Heart left ventricle (tissue), 16 donors: ENCODE results near the gene FXYD7. TPM values are rescaled to one million over a fixed set of nuclear protein-coding genes. Genes with fewer than 3 reads are reported as not detected.
A peak's percentile ranks its signal among the peaks of the same experiment; 100 is the strongest.

ENCODE experiments used
- ATAC-seq, 4 donors: fragments of 200-7000 bp; cut with Tn5 transposase; one replicate each; pipeline ENCODE4 v1.9.1; 2020 to 2022; ENCODE audit warnings: moderate library complexity in 4 of 4, mild to moderate bottlenecking in 3 of 4, moderate number of reproducible peaks in 1 of 4
- DNase-seq, 5 donors: peaks; one replicate each; pipeline ENCODE4 v3.0.0-alpha.2; 2020
- H3K27ac ChIP-seq, 12 donors: fragments of 200-600 bp; sonication (generic) in 4 of 12; one replicate each; pipeline versions ENCODE4 v1.5.0 to v1.8.0; 2016 to 2022; ENCODE audit warnings: mild to moderate bottlenecking in 2 of 12
- H3K27me3 ChIP-seq, 9 donors: fragments of 200-600 bp; sonication (generic) in 2 of 9; one replicate each; pipeline versions ENCODE4 v1.5.1 to v1.8.0; 2016 to 2022; ENCODE audit warnings: mild to moderate bottlenecking in 3 of 9
- H3K36me3 ChIP-seq, 9 donors: fragments of 200-600 bp; sonication (generic) in 2 of 9; one replicate each; pipeline versions ENCODE4 v1.5.0 to v1.8.0; 2018 to 2022; ENCODE audit warnings: mild to moderate bottlenecking in 2 of 9
- H3K4me1 ChIP-seq, 12 donors: fragments of 200-600 bp; sonication (generic) in 4 of 12; one replicate each; pipeline versions ENCODE4 v1.5.0 to v1.8.0; 2016 to 2022; ENCODE audit warnings: mild to moderate bottlenecking in 3 of 12
- H3K4me3 ChIP-seq, 12 donors: fragments of 200-600 bp; sonication (generic) in 4 of 12; one replicate each; pipeline versions ENCODE4 v1.5.0 to v1.8.0; 2017 to 2022; ENCODE audit warnings: mild to moderate bottlenecking in 9 of 12, moderate library complexity in 4 of 12
- H3K9me3 ChIP-seq, 12 donors: fragments of 200-600 bp; sonication (generic) in 4 of 12; one replicate each; pipeline versions ENCODE4 v1.5.0 to v1.8.0; 2016 to 2022; ENCODE audit warnings: mild to moderate bottlenecking in 1 of 12
- POLR2A ChIP-seq, 2 donors: fragments of 450-650 bp; IDR thresholded peaks; one replicate each; pipeline ENCODE4 v1.6.1; 2017; ENCODE audit warnings: antibody characterized with exemption in 2 of 2, mild to moderate bottlenecking in 2 of 2, moderate library complexity in 2 of 2
- WGBS, 4 donors: extraction: QIAGEN DNeasy Blood & Tissue Kit in 2 of 4; methylation state at CpG; one replicate each; pipeline versions ENCODE4 v1.1.5 to v1.1.7; 2013 to 2018; 5-methylcytosine and 5-hydroxymethylcytosine counted together
- intact Hi-C, 10 donors: fragments of 100-400 bp; cut with DNase I; formaldehyde crosslinking; loops; one replicate each; pipeline versions ENCODE4 v1.11.1 to v1.14.2; 2022
- polyA plus RNA-seq, 2 donors: library from polyadenylated mRNA; stranded (reverse); fragments of 200-250 nt; gene quantifications; one replicate each; pipeline ENCODE4 v1.2.3, GENCODE V29; 2013
- total RNA-seq, 9 donors: library from RNA; depleted of rRNA in 2 of 9; stranded (reverse); fragments of >200 nt in 2 of 9; fragmentation: NEBNext Ultra II Directional in 3 of 9; extraction: Animal tissue kit (Norgen Biotek cat#: 25700) in 3 of 9; gene quantifications; one replicate each; pipeline versions ENCODE4 v1.1.0 to v1.2.4, GENCODE V29; 2016 to 2023
- TF ChIP-seq, protein P1 (sequence below), 12 donors: fragments of 200-600 bp; sonication (generic) in 4 of 12; IDR thresholded peaks; one replicate each; pipeline versions ENCODE4 v1.5.0 to v1.8.0; 2018 to 2022; ENCODE audit warnings: antibody characterized with exemption in 12 of 12, mild to moderate bottlenecking in 5 of 12
- donor health status: ischemic (EF 13 %, LVEDD 7.1; RV severe dilation, severe dysfunction).
- donor health status: healthy with polysubstance abuse.
- donor health status: DM: no; HTN: yes; CAD: no.
- donor health status: DM: no; HTN: no; CAD: no.
- donor health status: ischemic (EF 25% LVEDD 6.9; RV normal size, moderate dysfunction).
- donor health status: ischemic (EF 25% LVEDD 5.7; RV mildly dilated, moderate dysfunction).
- donor health status: healthy.
- donor health status: DM: yes; HTN: yes; CAD: no.
- donor health status: ischemic (EF 35%, LVEDD 5.7; RV mildly dilated, moderate dysfunction).
- donor health status: nonischemic (EF 11% LVEDD 7.7; RV severe dilation, severe dysfunction).
- donor health status: DM: yes; HTN: yes; CAD: no.
- donor health status: PGD.
- donor health status: ischemic (EF 29% LVEDD 5.4; RV normal size, mild dysfunction).
- donor health status: nonischemic (EF 23%, LVEDD 6.1; RV moderate dilation, normal function).

The FXYD7 gene
- total and polyA plus RNA-seq, 11 donors: 0.21 to 0.52 (median 0.28) TPM; not detected in 8

DNA sequence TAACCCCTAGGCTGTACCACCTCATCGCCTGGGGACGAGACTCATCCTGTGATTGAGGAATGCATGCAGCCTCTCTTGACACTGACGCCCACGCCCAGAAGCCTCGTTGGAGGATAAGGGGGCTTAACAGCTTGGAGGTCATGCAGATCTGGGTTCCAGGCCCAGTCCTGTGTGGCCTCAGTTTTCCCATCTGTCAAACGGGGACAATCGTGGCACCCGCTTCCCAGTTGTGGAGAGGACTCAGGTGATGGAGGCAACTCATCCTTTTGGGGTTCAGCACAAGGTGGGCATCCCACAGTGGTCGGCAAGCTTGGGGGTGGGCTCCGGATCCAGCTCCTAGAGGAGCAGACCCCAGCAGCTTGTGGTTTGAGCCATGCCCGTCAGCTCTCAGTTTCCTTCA, 6.8 kb upstream of the FXYD7 start:
- Histone ChIP-seq H3K27me3 (peaks cover 0 to 8% (median 0%) of the 10 kb centered on the region in 9 donors), H3K27ac (peak overlapping the region in 1 of 12 donors; percentile 51), H3K36me3 (no peaks in the 10 kb centered on the region), H3K4me3 (no peak overlapping the region), H3K4me1 (peaks cover 0 to 55% (median 27%) of the 10 kb centered on the region in 12 donors), H3K9me3 (no peaks in the 10 kb centered on the region)
- WGBS, 4 donors: 76 to 80% (median 79%) methylated on average over 5 to 11 of the region's 11 CpGs
- intact Hi-C loops: loop anchor here in 9 of 10 donors (2.0 to 10.0 kb wide), 6 partner anchors 21 to 164 kb away; partner anchors contain the start of genes FXYD3 (in 1 of the 9) and HPN (in 1 of the 9)
- TF ChIP-seq, protein P1, sequence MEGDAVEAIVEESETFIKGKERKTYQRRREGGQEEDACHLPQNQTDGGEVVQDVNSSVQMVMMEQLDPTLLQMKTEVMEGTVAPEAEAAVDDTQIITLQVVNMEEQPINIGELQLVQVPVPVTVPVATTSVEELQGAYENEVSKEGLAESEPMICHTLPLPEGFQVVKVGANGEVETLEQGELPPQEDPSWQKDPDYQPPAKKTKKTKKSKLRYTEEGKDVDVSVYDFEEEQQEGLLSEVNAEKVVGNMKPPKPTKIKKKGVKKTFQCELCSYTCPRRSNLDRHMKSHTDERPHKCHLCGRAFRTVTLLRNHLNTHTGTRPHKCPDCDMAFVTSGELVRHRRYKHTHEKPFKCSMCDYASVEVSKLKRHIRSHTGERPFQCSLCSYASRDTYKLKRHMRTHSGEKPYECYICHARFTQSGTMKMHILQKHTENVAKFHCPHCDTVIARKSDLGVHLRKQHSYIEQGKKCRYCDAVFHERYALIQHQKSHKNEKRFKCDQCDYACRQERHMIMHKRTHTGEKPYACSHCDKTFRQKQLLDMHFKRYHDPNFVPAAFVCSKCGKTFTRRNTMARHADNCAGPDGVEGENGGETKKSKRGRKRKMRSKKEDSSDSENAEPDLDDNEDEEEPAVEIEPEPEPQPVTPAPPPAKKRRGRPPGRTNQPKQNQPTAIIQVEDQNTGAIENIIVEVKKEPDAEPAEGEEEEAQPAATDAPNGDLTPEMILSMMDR (IDR thresholded peaks at IDR 0.05): no peak
- no peak for TF ChIP-seq POLR2A (IDR thresholded peaks at IDR 0.05)
- no peak for DNase-seq
- ATAC-seq: no peak

DNA sequence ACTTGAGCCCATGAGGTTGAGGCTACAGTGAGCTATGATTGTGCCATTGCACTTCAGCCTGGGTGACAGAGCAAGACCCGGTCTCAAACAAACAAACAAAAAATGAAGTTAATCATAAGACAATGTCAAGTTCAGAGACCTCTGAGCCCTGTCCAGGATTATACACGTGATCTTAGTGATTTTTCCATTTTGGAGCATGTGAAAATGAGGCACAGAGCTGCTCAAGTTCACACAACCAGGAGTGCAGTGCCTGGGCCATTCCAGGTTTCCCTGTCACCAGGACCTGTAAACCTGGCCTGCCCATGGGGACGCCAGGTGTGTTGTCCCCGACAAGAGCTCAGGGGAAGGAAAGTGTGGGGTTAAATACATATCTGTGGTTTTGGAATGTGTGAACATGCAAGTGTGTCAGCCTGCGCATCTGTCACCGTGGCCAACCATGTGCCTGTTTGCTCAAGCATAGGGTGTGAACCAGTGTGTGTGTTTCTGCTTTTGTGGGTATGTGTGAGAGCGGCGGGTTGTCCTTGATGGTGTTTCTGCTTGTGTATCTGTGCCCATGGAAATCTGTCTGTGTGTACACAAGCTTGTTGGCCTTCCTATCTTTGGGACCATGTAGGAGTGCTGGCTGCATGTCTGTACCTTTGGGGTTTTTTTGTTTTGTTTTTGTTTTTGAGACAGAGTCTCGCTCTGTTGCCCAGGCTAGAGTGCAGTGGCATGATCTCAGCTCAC, 5.9 kb upstream of the FXYD7 start:
- Histone ChIP-seq H3K9me3 (no peaks in the 10 kb centered on the region), H3K27me3 (peaks cover 0 to 8% (median 0%) of the 10 kb centered on the region in 9 donors), H3K4me1 (peaks cover 0 to 63% (median 36%) of the 10 kb centered on the region in 12 donors), H3K27ac (peak overlapping the region in 7 of 12 donors; percentile 89 to 100 (median 96)), H3K4me3 (no peak overlapping the region), H3K36me3 (peaks cover 0 to 6% (median 0%) of the 10 kb centered on the region in 9 donors)
- peak in 1 of 5 donors; percentile 28 for DNase-seq
- intact Hi-C loops: loop anchor here in 9 of 10 donors (2.0 to 10.0 kb wide), 6 partner anchors 22 to 165 kb away; partner anchors contain the start of genes FXYD3 (in 1 of the 9) and HPN (in 1 of the 9)
- no peak for TF ChIP-seq POLR2A (IDR thresholded peaks at IDR 0.05)
- TF ChIP-seq, protein P1 (IDR thresholded peaks at IDR 0.05): no peak
- 51 to 60% (median 55%) methylated on average over 9 of the region's 9 CpGs for whole genome bisulfite sequencing, 4 donors
- no peak for ATAC-seq

DNA sequence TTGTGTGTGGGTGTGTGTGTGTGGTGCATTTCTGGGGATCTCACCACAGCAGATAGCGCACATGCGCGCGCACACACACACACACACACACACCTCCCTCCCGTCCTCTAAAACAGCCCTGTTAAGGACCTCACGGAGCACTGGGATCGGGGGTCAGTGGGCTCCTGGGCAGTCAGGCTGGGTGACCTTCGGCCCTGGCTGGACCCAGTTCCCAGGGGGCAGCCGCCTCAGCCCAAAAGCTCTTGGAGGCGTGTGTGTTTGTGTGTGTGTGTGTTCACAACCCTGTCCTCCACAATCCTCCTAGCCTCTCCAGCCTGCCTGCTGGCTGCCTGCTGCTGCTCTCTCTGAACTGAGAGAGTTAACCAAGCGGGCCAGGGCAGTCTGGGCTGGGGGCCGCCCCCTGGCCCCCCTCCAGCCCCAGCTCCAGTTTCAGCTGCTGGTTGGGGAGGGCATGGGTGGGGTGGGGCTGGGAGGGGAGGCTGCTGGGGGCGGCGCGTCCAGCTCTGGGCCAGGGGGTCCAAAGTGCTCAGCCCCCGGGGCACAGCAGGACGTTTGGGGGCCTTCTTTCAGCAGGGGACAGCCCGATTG, 4.7 kb upstream of the FXYD7 start, which contains the start of gene FXYD1:
FXYD1 (plus strand) TSS at position 520 of the 588 bp plus-strand sequence. CDS start 1,256 bp downstream, outside the sequence.
- intact Hi-C loops: loop anchor here in 8 of 10 donors (5.0 to 10.0 kb wide), 5 partner anchors 71 to 166 kb away; partner anchors contain the start of gene HPN (in 1 of the 8)

More for the DNA sequence above, 4.7 kb upstream of the FXYD7 start, which contains the start of gene FXYD1:
- peak within 1 kb of the TSS; percentile 7 to 71 (median 56) for H3K4me3 ChIP-seq
- 25 to 50% (median 40%) methylated on average over 11 to 18 of the region's 18 CpGs for WGBS, 4 donors
- peak within 1 kb of the TSS; percentile 78 to 100 (median 96) for H3K27ac ChIP-seq
- ATAC-seq (peak; percentile 33 to 60 (median 47)), DNase-seq (peak; percentile 62 to 84 (median 80))
- TF ChIP-seq, protein P1 (IDR thresholded peaks at IDR 0.05): no peak
- TF ChIP-seq POLR2A (IDR thresholded peaks at IDR 0.05): peak in 1 of 2 donors; percentile 41
- no peaks in the 10 kb centered on the region for H3K9me3 ChIP-seq
- H3K36me3 ChIP-seq: peaks cover 0 to 9% (median 0%) of the 10 kb centered on the region in 9 donors
- peaks cover 0 to 69% (median 45%) of the 10 kb centered on the region in 12 donors for H3K4me1 ChIP-seq
- H3K27me3 ChIP-seq: peaks cover 0 to 14% (median 0%) of the 10 kb centered on the region in 9 donors
